Gastrocnemius medialis (tissue), 4 donors: ENCODE results near the gene WBP4.

Experiments
- CTCF ChIP-seq, 5 experiments: fragments of 450-650 bp in 3 of 5; fragments of 200-600 bp in 2 of 5; sonication (generic) in 2 of 5; IDR thresholded peaks in 4 of 5; conservative IDR thresholded peaks in 1 of 5; 1 replicate in 4 of 5; 2 replicates in 1 of 5; pipeline ENCODE4 v1.5.1; 2016 to 2019; ENCODE audit warnings: antibody characterized with exemption in 5 of 5, mild to moderate bottlenecking in 3 of 5, moderate library complexity in 3 of 5
- POLR2A ChIP-seq, 2 donors: fragments of 450-650 bp; IDR thresholded peaks; one replicate each; pipeline ENCODE4 v1.6.1; 2017; ENCODE audit warnings: antibody characterized with exemption in 2 of 2, mild to moderate bottlenecking in 2 of 2, moderate library complexity in 2 of 2

- TF ChIP-seq CTCF (IDR thresholded peaks at IDR 0.05 in 4 of 5, conservative IDR thresholded peaks at IDR 0.05 in 1 of 5) (no peak), POLR2A (IDR thresholded peaks at IDR 0.05) (no peak)
Measured at GRCh38 chr13:41079725-41080124, 18.4 kb downstream of the WBP4 start.
